K562 (cell line): ENCODE results near the gene TLX2. TPM values are rescaled to one million over a fixed set of nuclear protein-coding genes. Genes with fewer than 3 reads are reported as not detected.

Experiments used
- CBX3 ChIP-seq, 2 experiments: IDR thresholded peaks; 1 replicate in 1 of 2; 2 replicates in 1 of 2; pipeline ENCODE4 v1.6.1; 2012; ENCODE audit warnings: inconsistent platforms in 2 of 2, low read length in 2 of 2, borderline replicate concordance in 1 of 2, control low read depth in 1 of 2
- CHD2 ChIP-seq: IDR thresholded peaks from 2 replicates; pipeline ENCODE4 v1.6.1; 2011; ENCODE audit warnings: low read depth, low read length
- HINFP ChIP-seq: fragments of 450-650 bp; conservative IDR thresholded peaks from 2 replicates; pipeline ENCODE4 v1.6.1; 2016; ENCODE audit warnings: missing genetic modification characterization, low read depth, mild to moderate bottlenecking, control low read depth, missing compliant biosample characterization
- HMGN3 ChIP-seq: IDR thresholded peaks from 2 replicates; pipeline ENCODE4 v1.6.1; 2011; ENCODE audit warnings: borderline replicate concordance, low read depth, mild to moderate bottlenecking, mixed read lengths, low read length; ENCODE audit not compliant: insufficient read length; ENCODE audit errors: extremely low read depth
- LEF1 ChIP-seq: fragments of 450-650 bp; IDR thresholded peaks from 2 replicates; pipeline ENCODE4 v1.6.1; 2016; ENCODE audit warnings: mild to moderate bottlenecking
- MECOM ChIP-seq: fragments of 250-450 bp; sonication (Bioruptor Pico); IDR thresholded peaks from 2 replicates; pipeline ENCODE4 v1.8.0; 2022; ENCODE audit warnings: inconsistent platforms
- NELFE ChIP-seq: IDR thresholded peaks from 2 replicates; pipeline ENCODE4 v1.6.1; 2011; ENCODE audit warnings: mild to moderate bottlenecking; ENCODE audit not compliant: insufficient read depth, insufficient read length
- NFIC ChIP-seq: fragments of 450-650 bp; IDR thresholded peaks from 2 replicates; pipeline ENCODE4 v1.6.1; 2017; ENCODE audit warnings: mild to moderate bottlenecking, inconsistent platforms
- POLR2A ChIP-seq: fragments of 450-650 bp; conservative IDR thresholded peaks from 2 replicates; pipeline ENCODE4 v1.6.1; 2016
- RUNX1 ChIP-seq: sonication (generic); IDR thresholded peaks from 2 replicates; pipeline ENCODE4 v1.6.1; 2016; ENCODE audit warnings: antibody characterized with exemption, low read depth
- SIX5 ChIP-seq, 2 experiments: IDR thresholded peaks; 2 replicates each; pipeline ENCODE4 v1.6.1; 2011; ENCODE audit warnings: low read length in 2 of 2, borderline replicate concordance in 1 of 2, low read depth in 1 of 2, mild to moderate bottlenecking in 1 of 2, moderate library complexity in 1 of 2; ENCODE audit not compliant: insufficient read depth in 1 of 2
- TAF7 ChIP-seq: fragments of 450-650 bp; IDR thresholded peaks from 2 replicates; pipeline ENCODE4 v1.6.1; 2016; ENCODE audit warnings: missing genetic modification characterization, missing compliant biosample characterization
- TCF7 ChIP-seq: sonication (generic); IDR thresholded peaks from 2 replicates; pipeline ENCODE4 v1.6.1; 2016; ENCODE audit warnings: antibody characterized with exemption, borderline replicate concordance
- XRCC5 ChIP-seq: fragments of 200-400 bp; formaldehyde crosslinking; IDR thresholded peaks from 2 replicates; pipeline ENCODE4 v1.6.1; 2017; ENCODE audit warnings: low read depth, mild to moderate bottlenecking, low read length
- ZNF175 ChIP-seq: fragments of 200-800 bp; sonication (Bioruptor generic); IDR thresholded peaks from 2 replicates; pipeline ENCODE4 v1.6.1; 2016; ENCODE audit warnings: low read depth, mild to moderate bottlenecking, missing genetic modification characterization, missing compliant biosample characterization
- ZNF311 ChIP-seq: fragments of 250-450 bp; sonication (Bioruptor Pico); IDR thresholded peaks from 2 replicates; pipeline ENCODE4 v1.4.0; 2020; ENCODE audit warnings: mild to moderate bottlenecking, moderate library complexity
- ZNF395 ChIP-seq: fragments of 200-800 bp; sonication (Bioruptor generic); IDR thresholded peaks from 2 replicates; pipeline ENCODE4 v1.6.1; 2017; ENCODE audit warnings: missing genetic modification characterization, missing compliant biosample characterization
- polyA plus RNA-seq, 8 experiments: library from polyadenylated mRNA; depleted of rRNA in 4 of 8; stranded (reverse) in 5 of 8; unstranded in 3 of 8; fragments of >200 nt; fragmentation: Nextera tagmentation in 2 of 8; fragmentation: Illumina TruSeq in 1 of 8; extraction: Ambion mirVana in 2 of 8; extraction: Trizol in 1 of 8; gene quantifications; 2 replicates each; pipeline versions ENCODE4 v1.2.1 to v1.2.3, GENCODE V29; 2011 to 2014; ENCODE audit warnings: inconsistent platforms in 1 of 8, missing spikeins in 1 of 8
- total RNA-seq, 7 experiments: library from RNA; depleted of rRNA in 6 of 7; stranded (reverse); fragments of >200 nt in 6 of 7; fragmentation: Illumina TruSeq in 2 of 7; extraction: Trizol in 2 of 7; gene quantifications; 2 replicates each; pipeline versions ENCODE4 v1.2.1 to v1.2.3, GENCODE V29; 2011 to 2021; ENCODE audit warnings: low replicate concordance in 1 of 7

The TLX2 gene
- total and polyA plus RNA-seq, 9 of the 15 experiments (the other 6 are each of a cell fraction or from before 2014, with no cell fraction given) = not detected

- TF ChIP-seq XRCC5 = peak; percentile 91
- TF ChIP-seq TCF7 = peak; percentile 82; the same call in 1 of the 2 replicates
- TF ChIP-seq CHD2 = peak; percentile 43; the same call in 1 of the 2 replicates
- TF ChIP-seq CBX3 (IDR thresholded peaks at IDR 0.05; ENCODE audit: borderline replicate concordance in 1 of 2, low read length in 2 of 2) = no peak; a peak in 1 of 3 replicates
- no peak for TF ChIP-seq ZNF395 (CRISPR knock-in tag)
- TF ChIP-seq ZNF311 (CRISPR knock-in tag) = no peak
- TF ChIP-seq NELFE = no peak
- no peak for TF ChIP-seq LEF1
- TF ChIP-seq ZNF175 (CRISPR knock-in tag) = peak; percentile 56; the same call in 1 of the 2 replicates
- TF ChIP-seq TAF7 = peak; percentile 93
- TF ChIP-seq POLR2A = peak; percentile 95
- TF ChIP-seq RUNX1 = 0 out of 2 replicates have a peak, but pooled peaks have one; percentile 21
- peak; percentile 39 for TF ChIP-seq NFIC
- peak; percentile 87 to 92 for TF ChIP-seq SIX5 (IDR thresholded peaks at IDR 0.05; ENCODE audit: borderline replicate concordance in 1 of 2, insufficient read depth in 1 of 2, low read depth in 1 of 2, low read length in 2 of 2)
- no peak for TF ChIP-seq MECOM (CRISPR knock-in tag)
- no peak for TF ChIP-seq HINFP (tag)
- TF ChIP-seq HMGN3 = peak; percentile 79
These were observed 15.3 kb downstream of the TLX2 start, which contains the start of the genes AUP1 and HTRA2 (continued) for GRCh38 chr2:74529357-74530238.
